SK-N-SH (cell line): Measurements from ENCODE around the gene SCN8A. TPM values are rescaled to one million over a fixed set of nuclear protein-coding genes. Genes with fewer than 3 reads are reported as not detected.

Source experiments
- CTCF ChIA-PET: fragments of 300-600, 350-600 bp; formaldehyde crosslinking; extraction: SDS; loops from one replicate; lab custom pipeline; 2021; lab: Yijun Ruan, JAX
- POLR2A ChIA-PET: fragments of 350-600 bp; sonication (Branson Sonifier 250); formaldehyde crosslinking; extraction: SDS; loops from one replicate; lab custom pipeline; 2020; ENCODE audit warnings: antibody characterized with exemption, inconsistent platforms; lab: Yijun Ruan, JAX
- DNase-seq: peaks from one replicate; pipeline ENCODE4 v3.0.0; 2012
- H2AFZ ChIP-seq: fragments of 200-600 bp; sonication (generic); 2 replicates; pipeline ENCODE4 v1.8.1; 2016; ENCODE audit warnings: antibody characterized with exemption, mild to moderate bottlenecking, low read depth
- H3F3A ChIP-seq: fragments of 200-600 bp; sonication (generic); replicated peaks from 2 replicates; pipeline ENCODE3; 2016; ENCODE audit warnings: antibody characterized with exemption, mild to moderate bottlenecking; ENCODE audit not compliant: insufficient read depth
- H3K27ac ChIP-seq, 2 experiments: fragments of 200-500 bp in 1 of 2; fragments of 200-600 bp in 1 of 2; sonication (Bioruptor generic) in 1 of 2; sonication (generic), shearing (Covaris generic) in 1 of 2; 2 replicates each; pipeline versions ENCODE4 v1.5.1 to v1.6.1; 2014 to 2016; ENCODE audit warnings: low read depth in 2 of 2, inconsistent platforms in 1 of 2, low read length in 1 of 2, mild to moderate bottlenecking in 1 of 2, mixed read lengths in 1 of 2
- H3K27me3 ChIP-seq: fragments of 200-600 bp; sonication (generic), shearing (Covaris generic); 2 replicates; pipeline ENCODE4 v1.6.1; 2016; ENCODE audit warnings: mixed run types; ENCODE audit not compliant: insufficient read depth
- H3K36me3 ChIP-seq, 2 experiments: fragments of 200-500 bp in 1 of 2; fragments of 200-600 bp in 1 of 2; sonication (Bioruptor generic) in 1 of 2; sonication (generic) in 1 of 2; replicated peaks in 1 of 2; 2 replicates each; pipeline versions ENCODE3 to v1.5.1; 2014 to 2016; ENCODE audit warnings: low read length in 1 of 2, mild to moderate bottlenecking in 1 of 2; ENCODE audit not compliant: insufficient read depth in 2 of 2, control insufficient read depth in 1 of 2
- H3K4me1 ChIP-seq, 2 experiments: fragments of 200-500 bp in 1 of 2; fragments of 200-600 bp in 1 of 2; sonication (Bioruptor generic) in 1 of 2; sonication (generic), shearing (Covaris generic) in 1 of 2; 2 replicates each; pipeline versions ENCODE4 v1.5.1 to v1.6.1; 2014 to 2016; ENCODE audit warnings: low read depth in 1 of 2, low read length in 1 of 2, mixed run types in 1 of 2; ENCODE audit not compliant: insufficient read depth in 2 of 2, control insufficient read depth in 1 of 2
- H3K4me2 ChIP-seq: fragments of 200-600 bp; sonication (generic), shearing (Covaris generic); 2 replicates; pipeline ENCODE4 v1.6.1; 2017; ENCODE audit warnings: mixed run types
- H3K4me3 ChIP-seq, 2 experiments: fragments of 200-500 bp in 1 of 2; fragments of 200-600 bp in 1 of 2; sonication (Bioruptor generic) in 1 of 2; sonication (generic), shearing (Covaris generic) in 1 of 2; 2 replicates each; pipeline versions ENCODE4 v1.5.1 to v1.8.1; 2014 to 2016; ENCODE audit warnings: low read depth in 2 of 2, inconsistent platforms in 1 of 2, low read length in 1 of 2, mild to moderate bottlenecking in 1 of 2, mixed read lengths in 1 of 2, moderate library complexity in 1 of 2
- H3K79me2 ChIP-seq: fragments of 200-600 bp; sonication (generic); 2 replicates; pipeline ENCODE4 v1.8.1; 2017; ENCODE audit warnings: mild to moderate bottlenecking; ENCODE audit not compliant: insufficient read depth
- H3K9ac ChIP-seq: fragments of 200-600 bp; sonication (generic); 2 replicates; pipeline ENCODE4 v1.6.1; 2017; ENCODE audit warnings: mixed run types
- H3K9me2 ChIP-seq: fragments of 200-600 bp; sonication (generic); 2 replicates; pipeline ENCODE4 v1.6.1; 2017; ENCODE audit warnings: mixed run types
- H3K9me3 ChIP-seq: fragments of 200-600 bp; sonication (generic); 2 replicates; pipeline ENCODE4 v1.6.1; 2017; ENCODE audit warnings: mixed run types, mild to moderate bottlenecking, moderate library complexity
- H4K20me1 ChIP-seq: fragments of 200-600 bp; sonication (generic); 2 replicates; pipeline ENCODE4 v1.6.1; 2017; ENCODE audit warnings: mild to moderate bottlenecking, mixed run types; ENCODE audit not compliant: insufficient read depth
- ELF1 ChIP-seq: IDR thresholded peaks from 2 replicates; pipeline ENCODE4 v1.4.0; 2012
- EZH2phosphoT487 ChIP-seq: fragments of 200-600 bp; sonication (generic); IDR thresholded peaks from 2 replicates; pipeline ENCODE4 v1.6.1; 2017; ENCODE audit warnings: low read depth, mixed run types, mild to moderate bottlenecking, antibody characterized with exemption, moderate library complexity, borderline replicate concordance
- FOXM1 ChIP-seq: IDR thresholded peaks from 2 replicates; pipeline ENCODE4 v1.4.0; 2012; ENCODE audit warnings: low read depth, mild to moderate bottlenecking
- GABPA ChIP-seq: IDR thresholded peaks from 2 replicates; pipeline ENCODE4 v1.4.0; 2012; ENCODE audit warnings: low read depth, mild to moderate bottlenecking
- GATA2 ChIP-seq: sonication (generic); formaldehyde crosslinking; IDR thresholded peaks from 2 replicates; pipeline ENCODE4 v1.5.0; 2020; ENCODE audit warnings: mild to moderate bottlenecking, missing genetic modification reagents
- JUND ChIP-seq: IDR thresholded peaks from 2 replicates; pipeline ENCODE4 v1.4.0; 2012
- MXI1 ChIP-seq: IDR thresholded peaks from 2 replicates; pipeline ENCODE4 v1.6.1; 2012; ENCODE audit warnings: mild to moderate bottlenecking, low read depth, low read length, improper control_type of control experiment
- NFIC ChIP-seq: IDR thresholded peaks from 2 replicates; pipeline ENCODE4 v1.4.0; 2012; ENCODE audit warnings: borderline replicate concordance
- RAD21 ChIP-seq: IDR thresholded peaks from 2 replicates; pipeline ENCODE4 v1.6.1; 2012; ENCODE audit warnings: mild to moderate bottlenecking, low read length
- RCOR1 ChIP-seq: fragments of 150-350 bp; IDR thresholded peaks from 2 replicates; pipeline ENCODE4 v1.6.1; 2017; ENCODE audit warnings: antibody characterized with exemption, low read length
- SMC3 ChIP-seq: IDR thresholded peaks from 2 replicates; pipeline ENCODE4 v1.6.1; 2012; ENCODE audit warnings: low read depth, low read length, improper control_type of control experiment
- YY1 ChIP-seq: IDR thresholded peaks from 2 replicates; pipeline ENCODE4 v1.4.0; 2012; ENCODE audit warnings: low read depth, mild to moderate bottlenecking
- WGBS: methylation state at CpG from one replicate; pipeline ENCODE4 v1.1.6; 2017; ENCODE audit warnings: low lambda C conversion rate; 5-methylcytosine and 5-hydroxymethylcytosine counted together
- polyA plus RNA-seq, 3 experiments: library from polyadenylated mRNA; depleted of rRNA; stranded (reverse); fragments of >200 nt; gene quantifications; 2 replicates each; pipeline ENCODE4 v1.2.3, GENCODE V29; 2012
- TF ChIP-seq, protein P1 (sequence below): IDR thresholded peaks from 2 replicates; pipeline ENCODE4 v1.4.0; 2012; ENCODE audit warnings: low read depth
- TF ChIP-seq, protein P2 (sequence below): fragments of 150-350 bp; IDR thresholded peaks from 2 replicates; pipeline ENCODE4 v1.6.1; 2016; ENCODE audit warnings: mild to moderate bottlenecking, low read depth, low read length

The SCN8A gene
- polyA plus RNA-seq, 1 of the 3 experiments (the other 2 are of a cell fraction) = 7.1 TPM

DNA sequence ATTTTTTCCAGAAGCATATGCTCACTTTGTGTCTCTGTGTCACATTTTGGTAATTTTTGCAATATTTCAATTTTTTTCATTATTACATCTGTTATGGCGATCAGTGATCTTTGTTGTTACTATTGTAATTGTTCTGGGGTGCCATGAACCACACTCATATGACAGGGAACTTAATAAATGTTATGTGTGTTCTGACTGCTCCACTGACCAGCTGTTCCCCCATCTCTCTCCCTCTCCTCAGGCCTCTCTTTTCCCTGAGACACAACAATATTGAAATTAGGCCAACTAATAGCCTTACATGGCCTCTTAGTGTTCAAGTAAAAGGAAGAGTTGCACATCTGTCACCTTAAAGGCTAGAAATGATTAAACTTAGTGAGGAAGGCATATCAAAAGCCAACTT, 46.0 kb downstream of the SCN8A start:
- no peak for DNase-seq
- Histone ChIP-seq H3K27me3 (no peaks in the 10 kb centered on the region), H3K4me3 (no peak overlapping the region), H3K36me3 (peaks cover 0 to 4% of the 10 kb centered on the region in 2 experiments), H3K9ac (no peak overlapping the region), H2AFZ (no peak overlapping the region), H3K9me3 (no peaks in the 10 kb centered on the region), H4K20me1 (peaks cover 5% of the 10 kb centered on the region), H3K79me2 (peaks cover 76% of the 10 kb centered on the region), H3K9me2 (no peaks in the 10 kb centered on the region), H3K27ac (no peak overlapping the region), H3F3A (peaks cover 9% of the 10 kb centered on the region), H3K4me1 (peaks cover 0 to 4% of the 10 kb centered on the region in 2 experiments; a peak in 2 of 4 replicates), H3K4me2 (no peak overlapping the region)
- CTCF ChIA-PET = no interaction called here
- TF ChIP-seq RAD21 (no peak), GABPA (no peak), ELF1 (no peak), RCOR1 (no peak), EZH2phosphoT487 (no peak), JUND (no peak), FOXM1 (no peak), YY1 (no peak), SMC3 (no peak), GATA2 (CRISPR knock-in tag) (no peak), MXI1 (no peak)
- TF ChIP-seq, protein P1, sequence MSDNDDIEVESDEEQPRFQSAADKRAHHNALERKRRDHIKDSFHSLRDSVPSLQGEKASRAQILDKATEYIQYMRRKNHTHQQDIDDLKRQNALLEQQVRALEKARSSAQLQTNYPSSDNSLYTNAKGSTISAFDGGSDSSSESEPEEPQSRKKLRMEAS = no peak
- TF ChIP-seq, protein P2, sequence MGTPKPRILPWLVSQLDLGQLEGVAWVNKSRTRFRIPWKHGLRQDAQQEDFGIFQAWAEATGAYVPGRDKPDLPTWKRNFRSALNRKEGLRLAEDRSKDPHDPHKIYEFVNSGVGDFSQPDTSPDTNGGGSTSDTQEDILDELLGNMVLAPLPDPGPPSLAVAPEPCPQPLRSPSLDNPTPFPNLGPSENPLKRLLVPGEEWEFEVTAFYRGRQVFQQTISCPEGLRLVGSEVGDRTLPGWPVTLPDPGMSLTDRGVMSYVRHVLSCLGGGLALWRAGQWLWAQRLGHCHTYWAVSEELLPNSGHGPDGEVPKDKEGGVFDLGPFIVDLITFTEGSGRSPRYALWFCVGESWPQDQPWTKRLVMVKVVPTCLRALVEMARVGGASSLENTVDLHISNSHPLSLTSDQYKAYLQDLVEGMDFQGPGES = no peak
- POLR2A ChIA-PET = no interaction called here
- WGBS = 92% methylated on average over 1 of the region's 1 CpG

DNA sequence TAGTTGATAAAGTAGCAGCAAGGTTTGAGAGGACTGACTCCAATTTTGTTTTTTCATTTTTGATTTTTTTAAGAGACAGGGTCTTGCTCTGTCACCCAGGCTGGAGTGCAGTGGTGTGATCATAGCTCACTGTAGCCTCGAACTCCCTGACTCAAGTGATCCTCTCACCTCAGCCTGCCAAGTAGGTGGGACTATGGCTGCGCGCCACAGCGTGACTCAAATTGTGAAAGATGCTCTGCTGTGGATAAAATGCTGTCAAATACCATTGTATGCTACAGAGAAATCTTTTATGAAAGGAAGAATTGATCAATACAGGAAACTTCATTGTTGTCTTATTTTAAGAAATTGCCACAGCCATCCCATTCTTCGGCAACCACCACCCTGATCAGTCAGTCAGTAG, 48.3 kb downstream of the SCN8A start:
- H3K27ac ChIP-seq = no peak overlapping the region
- WGBS = 92% methylated on average over 5 of the region's 5 CpGs
- H2AFZ ChIP-seq = no peak overlapping the region
- DNase-seq = no peak
- no peaks in the 10 kb centered on the region for H3K27me3 ChIP-seq
- no peak overlapping the region for H3K4me2 ChIP-seq
- peaks cover 69% of the 10 kb centered on the region for H3K79me2 ChIP-seq
- no peak for TF ChIP-seq YY1
- 0 out of 2 replicates have a peak, but pooled peaks have one; percentile 7 for TF ChIP-seq NFIC
- no peak overlapping the region for H3K4me3 ChIP-seq
- H3F3A ChIP-seq = peaks cover 6% of the 10 kb centered on the region
- no peaks in the 10 kb centered on the region for H3K9me3 ChIP-seq
- POLR2A ChIA-PET = no interaction called here
- H3K4me1 ChIP-seq = no peaks in the 10 kb centered on the region
- H3K36me3 ChIP-seq = peaks cover 0 to 4% of the 10 kb centered on the region in 2 experiments
- H3K9ac ChIP-seq = no peak overlapping the region
- H3K9me2 ChIP-seq = no peaks in the 10 kb centered on the region
- CTCF ChIA-PET = no interaction called here
- peaks cover 9% of the 10 kb centered on the region; the same call in 1 of the 2 replicates for H4K20me1 ChIP-seq
